ENCODE data around the gene B3GALT6. TPM values are rescaled to one million over a fixed set of nuclear protein-coding genes. Genes with fewer than 3 reads are reported as not detected.

B3GALT6 gene
- total and polyA plus RNA-seq, 9 donors, result 7.0 to 21.9 (median 15.2) TPM

- 44 to 56% (median 50%) methylated on average over 46 to 56 of the region's 56 CpGs for WGBS, 3 donors
- H3K9me3 ChIP-seq, result no peaks in the 10 kb centered on the region
- H3K27ac ChIP-seq, result no peak within 1 kb of the TSS
- intact Hi-C loops (cut with DNase I), result no loop called here
- H3K4me3 ChIP-seq, result no peak within 1 kb of the TSS
- TF ChIP-seq EP300 (IDR thresholded peaks at IDR 0.05) (no peak), CTCF (IDR thresholded peaks at IDR 0.05) (no peak), POLR2A (IDR thresholded peaks at IDR 0.05) (no peak)
- no peaks in the 10 kb centered on the region for H3K27me3 ChIP-seq
- H3K36me3 ChIP-seq, result no peaks in the 10 kb centered on the region
- peak in 1 of 5 donors; percentile 11 for DNase-seq
- H3K4me1 ChIP-seq (ENCODE audit: insufficient read depth), result no peaks in the 10 kb centered on the region
These were observed 18.4 kb upstream of the B3GALT6 start, which contains the start of gene TNFRSF4 for GRCh38 chr1:1213345-1214265. TSS of gene TNFRSF4 (minus strand) at chr1:1214153. CDS start at chr1:1214127, 26 bp downstream.

GRCh38 chr1:1215080-1215676 is 16.9 kb upstream of the B3GALT6 start:
- Histone ChIP-seq H3K4me3 (no peak overlapping the region), H3K27me3 (no peaks in the 10 kb centered on the region), H3K36me3 (no peaks in the 10 kb centered on the region), H3K9me3 (no peaks in the 10 kb centered on the region), H3K27ac (no peak overlapping the region), H3K4me1 (ENCODE audit: insufficient read depth) (no peaks in the 10 kb centered on the region)
- no peak for DNase-seq
- WGBS, 3 donors, result 48 to 56% (median 49%) methylated on average over 11 of the region's 11 CpGs
- intact Hi-C loops (cut with DNase I), result no loop called here
- no peak for TF ChIP-seq EP300 (IDR thresholded peaks at IDR 0.05)
- TF ChIP-seq POLR2A (IDR thresholded peaks at IDR 0.05), result no peak
- TF ChIP-seq CTCF (IDR thresholded peaks at IDR 0.05), result no peak

- 81 to 88% (median 86%) methylated on average over 14 to 21 of the region's 21 CpGs for WGBS, 3 donors
- TF ChIP-seq EP300 (IDR thresholded peaks at IDR 0.05) (no peak), CTCF (IDR thresholded peaks at IDR 0.05) (no peak), POLR2A (IDR thresholded peaks at IDR 0.05) (no peak)
- Histone ChIP-seq H3K27me3 (no peaks in the 10 kb centered on the region), H3K4me3 (no peak overlapping the region), H3K27ac (no peak overlapping the region), H3K36me3 (no peaks in the 10 kb centered on the region), H3K9me3 (no peaks in the 10 kb centered on the region), H3K4me1 (ENCODE audit: insufficient read depth) (no peaks in the 10 kb centered on the region)
- intact Hi-C loops (cut with DNase I), result no loop called here
- DNase-seq, result no peak
These were observed 16.0 kb upstream of the B3GALT6 start for GRCh38 chr1:1215881-1216605.
